ENCODE data around the gene MAU2. TPM values are rescaled to one million over a fixed set of nuclear protein-coding genes. Genes with fewer than 3 reads are reported as not detected.
"Not testable (repeated sequence)": the region's sequence is repeated elsewhere in the genome, so short reads cannot be mapped to it uniquely, and the experiment has no call there.

MAU2 gene
- polyA plus RNA-seq, 1 donor from 2014 or later: 48.3 TPM

GRCh38 chr19:19388568-19389555 lies 68.2 kb downstream of the MAU2 start:
- H3F3A ChIP-seq (ENCODE audit: insufficient read depth, low read length, poor library complexity, severe bottlenecking): peaks cover 3% of the 10 kb centered on the region
- TF ChIP-seq TAF1 (IDR thresholded peaks at IDR 0.05; ENCODE audit: low read depth) (no peak), REST (IDR thresholded peaks at IDR 0.05; ENCODE audit: borderline replicate concordance) (no peak), CTCF (IDR thresholded peaks at IDR 0.05; ENCODE audit: poor library complexity, severe bottlenecking) (no peak), RAD21 (conservative IDR thresholded peaks at IDR 0.05) (no peak), POLR2AphosphoS5 (IDR thresholded peaks at IDR 0.05) (no peak), SMC3 (conservative IDR thresholded peaks at IDR 0.05; ENCODE audit: poor library complexity) (no peak), EP300 (conservative IDR thresholded peaks at IDR 0.05; ENCODE audit: poor library complexity, severe bottlenecking) (no peak), EZH2 (IDR thresholded peaks at IDR 0.05; ENCODE audit: borderline replicate concordance, insufficient read depth, low read length, poor library complexity, severe bottlenecking) (no peak), MXI1 (conservative IDR thresholded peaks at IDR 0.05; ENCODE audit: poor library complexity, severe bottlenecking) (no peak)
- no peaks in the 10 kb centered on the region for H3K9me3 ChIP-seq (ENCODE audit: low read length)
- H3K9me2 ChIP-seq (ENCODE audit: insufficient read depth, low read length): no peaks in the 10 kb centered on the region
- H3K4me3 ChIP-seq (ENCODE audit: low read length): no peak overlapping the region
- no peak overlapping the region for H3K27ac ChIP-seq (ENCODE audit: low read length)
- H3K79me2 ChIP-seq (replicated peaks; ENCODE audit: insufficient read depth, low read length): peaks cover 10% of the 10 kb centered on the region
- H3K36me3 ChIP-seq (ENCODE audit: insufficient read depth, low read length): no peaks in the 10 kb centered on the region
- H2AFZ ChIP-seq (ENCODE audit: low read depth, low read length): no peak overlapping the region
- H3K27me3 ChIP-seq (ENCODE audit: insufficient read depth, low read depth, low read length): no peaks in the 10 kb centered on the region
- H4K20me1 ChIP-seq (ENCODE audit: insufficient read depth): no peaks in the 10 kb centered on the region
- H3K4me2 ChIP-seq (ENCODE audit: low read length): no peak overlapping the region
- no peak overlapping the region for H3K9ac ChIP-seq (ENCODE audit: low read length)

- not testable (repeated sequence) for H3K4me2 ChIP-seq (ENCODE audit: low read length); H3K36me3 ChIP-seq (ENCODE audit: insufficient read depth, low read length); H3K27ac ChIP-seq (ENCODE audit: low read length); H3K9ac ChIP-seq (ENCODE audit: low read length); H3K27me3 ChIP-seq (ENCODE audit: insufficient read depth, low read depth, low read length); H3K9me2 ChIP-seq (ENCODE audit: insufficient read depth, low read length); H3K9me3 ChIP-seq (ENCODE audit: low read length); H4K20me1 ChIP-seq (ENCODE audit: insufficient read depth); H3F3A ChIP-seq (ENCODE audit: insufficient read depth, low read length, poor library complexity, severe bottlenecking); H2AFZ ChIP-seq (ENCODE audit: low read depth, low read length); H3K4me3 ChIP-seq (ENCODE audit: low read length)
- peaks cover 10% of the 10 kb centered on the region for H3K79me2 ChIP-seq (replicated peaks; ENCODE audit: insufficient read depth, low read length)
Observed at GRCh38 chr19:19389683-19390082, 69.1 kb downstream of the MAU2 start.

- H3K36me3 ChIP-seq (ENCODE audit: insufficient read depth, low read length); H3K9ac ChIP-seq (ENCODE audit: low read length); H2AFZ ChIP-seq (ENCODE audit: low read depth, low read length); H4K20me1 ChIP-seq (ENCODE audit: insufficient read depth); H3F3A ChIP-seq (ENCODE audit: insufficient read depth, low read length, poor library complexity, severe bottlenecking); H3K27me3 ChIP-seq (ENCODE audit: insufficient read depth, low read depth, low read length); H3K9me3 ChIP-seq (ENCODE audit: low read length); H3K79me2 ChIP-seq (replicated peaks; ENCODE audit: insufficient read depth, low read length); H3K4me3 ChIP-seq (ENCODE audit: low read length); H3K27ac ChIP-seq (ENCODE audit: low read length); H3K9me2 ChIP-seq (ENCODE audit: insufficient read depth, low read length); H3K4me2 ChIP-seq (ENCODE audit: low read length): not testable (repeated sequence)
Observed at GRCh38 chr19:19394333-19394732, 73.7 kb downstream of the MAU2 start.
